GM19438 (cell line): ENCODE results near the gene ARHGEF17.

ENCODE experiments used
- ATAC-seq: cut with Tn5 transposase; IDR thresholded peaks from one replicate; pipeline ENCODE4 v1.9.1; 2021; ENCODE audit warnings: low read depth; ENCODE audit not compliant: unreplicated experiment

Gene ARHGEF17

DNA sequence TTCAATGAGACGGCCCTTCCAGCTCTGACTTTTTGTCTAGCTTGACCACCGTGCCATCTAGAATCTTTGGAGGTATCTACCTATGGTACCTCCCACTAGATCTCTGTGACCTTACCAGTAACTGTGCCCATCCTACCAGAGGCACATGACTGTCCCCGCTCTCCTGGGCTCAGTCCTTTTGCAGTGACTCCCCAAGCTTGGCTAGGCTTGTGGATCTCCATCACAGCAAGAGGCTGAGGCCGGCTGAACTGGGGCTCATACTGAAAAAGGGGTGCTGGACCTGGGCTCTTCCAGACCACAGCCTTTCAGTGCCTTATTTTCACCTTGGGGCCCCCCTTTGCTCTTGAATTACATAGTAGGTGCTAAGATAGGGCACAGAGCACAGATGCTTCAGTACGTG is 95.5 kb downstream of the ARHGEF17 start:
- ATAC-seq: no peak

GRCh38 chr11:73404048-73404447 is 96.0 kb downstream of the ARHGEF17 start:
- ATAC-seq: no peak

DNA sequence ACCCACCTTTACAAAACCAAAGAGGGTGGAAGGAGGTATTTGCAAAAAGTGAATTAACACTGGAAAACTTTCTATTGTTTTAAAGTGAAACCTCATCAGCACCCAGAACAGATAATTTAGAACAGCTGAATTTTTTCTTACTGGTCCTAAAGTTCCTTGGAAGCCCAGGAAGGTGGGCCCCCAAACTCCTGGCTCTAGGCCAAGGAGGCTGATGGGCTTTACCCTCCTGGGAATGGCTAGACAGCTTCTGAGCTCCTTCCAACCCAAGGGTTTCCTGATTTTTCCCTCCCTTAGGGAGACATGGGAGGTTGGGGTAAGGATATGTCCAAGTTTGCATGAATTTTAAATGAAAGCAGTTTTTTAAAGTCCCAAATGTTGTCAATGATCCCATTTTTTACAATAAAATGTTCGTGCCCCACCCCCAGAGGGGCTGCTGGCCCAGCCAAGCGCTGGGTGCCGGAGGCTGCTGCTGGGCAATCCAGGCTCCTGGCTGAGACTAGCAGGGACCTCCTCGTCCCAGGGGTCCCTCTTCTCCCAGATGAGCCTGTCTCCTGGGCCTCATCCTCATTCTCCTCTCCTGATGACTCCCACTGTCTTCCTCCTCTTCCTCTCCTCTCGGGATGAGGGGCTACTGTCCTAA is 96.5 kb downstream of the ARHGEF17 start:
- ATAC-seq: no peak

DNA sequence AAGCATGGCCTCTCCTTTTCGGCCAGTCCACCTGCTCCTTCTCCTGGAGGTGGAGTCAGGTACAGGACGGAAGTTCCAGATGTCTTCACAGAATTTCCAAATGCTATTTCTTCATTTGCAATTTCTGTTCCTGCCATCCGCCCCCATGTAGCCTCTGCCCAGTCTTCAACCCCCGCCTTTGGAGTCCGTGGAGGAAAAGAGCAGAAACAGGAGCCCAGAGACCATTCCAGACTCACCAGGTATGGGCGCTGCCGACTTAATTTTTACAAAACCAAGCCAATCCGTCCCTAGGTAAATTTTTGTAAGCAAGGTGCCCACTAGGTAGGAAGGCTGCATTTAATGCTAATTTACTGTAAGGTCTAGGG is 97.1 kb downstream of the ARHGEF17 start:
- no peak for ATAC-seq

GRCh38 chr11:73406131-73406530 is 98.1 kb downstream of the ARHGEF17 start:
- ATAC-seq: no peak

GRCh38 chr11:73406619-73407018 is 98.5 kb downstream of the ARHGEF17 start:
- ATAC-seq: no peak

GRCh38 chr11:73409431-73409830 is 101.4 kb downstream of the ARHGEF17 start:
- ATAC-seq: no peak

GRCh38 chr11:73410627-73411026 is 102.6 kb downstream of the ARHGEF17 start:
- no peak for ATAC-seq

DNA sequence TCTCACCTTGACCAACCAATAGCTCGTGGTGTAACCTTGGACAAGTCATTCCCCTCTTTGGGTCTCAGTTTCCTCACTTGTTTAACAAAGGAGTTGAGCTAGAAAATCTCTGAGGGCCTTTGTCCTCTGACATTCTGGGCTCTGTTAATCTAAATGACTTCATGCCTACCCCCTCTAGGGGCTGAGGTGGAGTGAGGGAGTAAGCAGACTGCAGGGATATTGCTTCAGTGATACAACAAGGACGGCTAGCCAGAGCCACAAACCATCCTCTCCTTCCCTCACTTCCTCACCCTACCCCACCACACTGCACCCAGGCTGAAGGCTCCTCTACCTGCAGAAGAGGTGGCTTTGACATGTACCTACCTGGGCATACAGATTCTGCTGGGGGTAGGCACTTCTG is 103.0 kb downstream of the ARHGEF17 start:
- no peak for ATAC-seq

GRCh38 chr11:73412308-73412707 is 104.2 kb downstream of the ARHGEF17 start:
- ATAC-seq: no peak

GRCh38 chr11:73413256-73413655 is 105.2 kb downstream of the ARHGEF17 start:
- no peak for ATAC-seq

GRCh38 chr11:73414977-73415651 is 107.0 kb downstream of the ARHGEF17 start:
- ATAC-seq: no peak

DNA sequence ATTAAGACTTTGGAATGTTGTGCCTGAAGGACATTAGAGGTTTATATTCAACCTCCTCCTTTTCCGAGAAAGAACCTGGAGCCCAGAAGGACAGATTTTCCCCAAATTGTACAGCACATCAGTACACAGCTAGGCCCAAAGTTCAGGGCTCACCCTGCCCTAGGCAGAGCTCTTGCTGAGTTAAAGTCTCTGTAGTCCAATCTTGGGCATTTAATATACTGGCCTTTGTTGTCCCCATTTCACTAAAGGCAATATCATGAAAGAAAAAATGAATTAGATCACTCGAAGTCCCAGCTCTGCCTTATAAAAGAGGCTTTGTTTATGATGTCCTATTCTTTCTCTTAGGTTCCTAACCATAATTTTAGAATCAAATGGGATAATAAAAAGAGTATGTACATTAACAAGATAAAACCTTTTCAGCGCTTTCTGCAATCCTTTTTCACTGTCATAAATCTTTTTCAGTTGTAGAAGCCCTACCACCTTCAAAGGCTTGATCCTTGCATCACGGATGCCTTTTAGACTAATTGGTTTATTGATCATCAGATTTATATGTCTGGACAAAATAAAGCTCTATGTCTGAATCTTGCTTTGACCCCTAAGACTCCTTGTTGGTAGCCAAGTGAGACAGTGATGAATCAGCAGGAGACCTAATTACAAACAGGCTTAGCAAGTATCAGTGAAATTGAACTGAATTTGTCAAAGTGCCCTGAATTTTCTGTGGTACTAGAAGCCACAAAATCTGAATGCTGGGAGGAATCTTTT is 108.0 kb downstream of the ARHGEF17 start:
- ATAC-seq: no peak

DNA sequence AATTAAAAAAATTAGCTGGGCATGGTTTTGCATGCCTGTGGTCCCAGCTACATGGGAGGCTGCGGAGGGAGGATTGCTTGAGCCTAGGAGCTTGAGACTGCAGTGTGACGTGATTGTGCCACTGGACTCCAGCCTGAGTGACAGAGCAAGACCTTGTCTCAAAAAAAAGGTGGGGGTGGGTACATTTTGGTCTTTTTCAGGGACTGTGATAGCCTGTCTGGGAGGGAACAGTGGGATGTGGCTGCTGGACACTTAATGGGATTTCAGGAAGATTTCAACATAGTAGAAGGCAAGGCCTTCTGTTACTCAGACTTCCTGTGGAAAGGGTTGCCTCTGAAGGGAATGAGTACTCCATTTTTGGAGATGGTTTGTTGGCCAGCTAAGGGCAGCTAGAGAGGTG is 108.7 kb downstream of the ARHGEF17 start:
- no peak for ATAC-seq
